Activated CD4-positive, alpha-beta memory T cell treated with anti-CD3 and anti-CD28 coated beads for 36 hours (primary cell): ENCODE measurements around the gene SLC25A39. TPM values are rescaled to one million over a fixed set of nuclear protein-coding genes. Genes with fewer than 3 reads are reported as not detected.
"Not testable (repeated sequence)": the region's sequence is repeated elsewhere in the genome, so short reads cannot be mapped to it uniquely, and the experiment has no call there.

Experiments
- CTCF ChIA-PET: fragments of 350-600 bp; sonication (Branson Sonifier 250); formaldehyde crosslinking; loops from one replicate; lab custom pipeline; 2021; ENCODE audit warnings: antibody characterized with exemption, inconsistent platforms; lab: Charles Lee
- POLR2A ChIA-PET: fragments of 350-600 bp; sonication (Branson Sonifier 250); formaldehyde crosslinking; loops from one replicate; lab custom pipeline; 2021; ENCODE audit warnings: antibody characterized with exemption; lab: Charles Lee
- DNase-seq: peaks from one replicate; pipeline ENCODE4 v3.0.0-alpha.2; 2020
- H3K27ac Mint-ChIP-seq: one replicate; pipeline ENCODE4 v1.8.0; 2021; ENCODE audit warnings: mixed read lengths
- H3K27me3 Mint-ChIP-seq: one replicate; pipeline ENCODE4 v1.8.0; 2021; ENCODE audit warnings: mixed read lengths
- H3K36me3 Mint-ChIP-seq: one replicate; pipeline ENCODE4 v1.8.0; 2021; ENCODE audit warnings: mixed read lengths
- H3K4me1 Mint-ChIP-seq: one replicate; pipeline ENCODE4 v1.8.0; 2021; ENCODE audit warnings: low read depth, mixed read lengths
- H3K4me3 Mint-ChIP-seq: one replicate; pipeline ENCODE4 v1.8.0; 2021; ENCODE audit warnings: mild to moderate bottlenecking, mixed read lengths
- H3K9me3 Mint-ChIP-seq: one replicate; pipeline ENCODE4 v1.8.0; 2021; ENCODE audit warnings: mixed read lengths
- intact Hi-C: fragments of 100-400 bp; cut with micrococcal nuclease; formaldehyde crosslinking; loops from one replicate; pipeline ENCODE4 v1.15.1; 2023
- total RNA-seq, 2 experiments: library from RNA; stranded (reverse); gene quantifications; one replicate each; pipeline ENCODE4 v1.2.3, GENCODE V29; 2021

The SLC25A39 gene
- total RNA-seq, 2 experiments from 2014 or later, result 121 to 122 TPM

DNA sequence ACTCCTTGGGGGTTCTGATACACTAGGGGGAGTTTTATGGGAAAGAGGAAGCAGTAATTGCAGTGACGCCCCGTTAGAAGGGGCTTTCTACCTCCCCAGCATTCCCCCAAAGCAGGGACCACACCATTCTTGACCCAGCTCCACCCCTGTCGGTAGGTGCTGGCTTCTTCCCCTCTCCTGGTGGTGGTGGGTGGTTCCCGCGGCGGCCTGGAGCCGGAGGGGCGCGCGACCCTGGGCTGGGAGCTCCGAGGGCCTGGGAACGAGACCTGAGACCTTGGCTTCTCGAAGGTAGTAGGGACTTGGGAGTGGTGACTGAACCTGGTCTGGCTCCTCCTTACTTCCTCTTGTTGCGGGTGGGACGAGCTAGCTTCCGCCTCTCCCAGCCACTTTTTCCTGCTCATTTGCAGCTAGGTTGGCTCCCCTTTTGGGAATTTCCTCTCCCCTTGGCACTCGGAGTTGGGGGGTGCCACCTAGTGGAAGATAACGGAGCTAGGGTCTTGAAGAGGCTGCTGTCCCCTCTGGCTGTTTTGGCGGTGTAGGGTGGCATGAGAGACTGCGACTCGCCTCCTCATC, 20.9 kb upstream of the SLC25A39 start:
- peaks cover 21% of the 10 kb centered on the region for H3K4me1 Mint-ChIP-seq
- intact Hi-C loops, result loop anchor here (2.0 kb wide), 1 partner anchor 15 kb away; no protein-coding TSS in a partner anchor
- no peaks in the 10 kb centered on the region for H3K9me3 Mint-ChIP-seq
- peak overlapping the region; percentile 66 for H3K27ac Mint-ChIP-seq
- POLR2A ChIA-PET, result interaction anchor here (0.6 to 1.9 kb wide), 7 partner anchors 9 to 522 kb away, joined by 3 to 5 read pairs (median 4); partner anchors contain the start of genes SLC25A39 and TMUB2
- peak overlapping the region; percentile 82 for H3K4me3 Mint-ChIP-seq
- peak; percentile 60 for DNase-seq
- H3K27me3 Mint-ChIP-seq, result no peaks in the 10 kb centered on the region
- CTCF ChIA-PET, result interaction anchor here (0.6 to 2.7 kb wide), 32 partner anchors 8 to 433 kb away, joined by 3 to 28 read pairs (median 4); partner anchors contain the start of genes FAM171A2, HDAC5, RUNDC3A and TMUB2
- H3K36me3 Mint-ChIP-seq, result no peaks in the 10 kb centered on the region

GRCh38 chr17:44344939-44345453, 20.4 kb upstream of the SLC25A39 start, which contains the start of gene GRN:
Gene GRN (plus strand): TSS chr17:44345302. CDS start chr17:44349165, 3,863 bp downstream.
- intact Hi-C loops, result loop anchor here (2.0 kb wide), 1 partner anchor 14 kb away; no protein-coding TSS in a partner anchor
- H3K4me1 Mint-ChIP-seq, result peaks cover 21% of the 10 kb centered on the region
- no peaks in the 10 kb centered on the region for H3K27me3 Mint-ChIP-seq
- no peaks in the 10 kb centered on the region for H3K36me3 Mint-ChIP-seq
- peak within 1 kb of the TSS; percentile 66 for H3K27ac Mint-ChIP-seq
- H3K4me3 Mint-ChIP-seq, result peak within 1 kb of the TSS; percentile 82
- no peaks in the 10 kb centered on the region for H3K9me3 Mint-ChIP-seq
- peak; percentile 93 for DNase-seq
- CTCF ChIA-PET, result interaction anchor here (0.7 to 2.7 kb wide), 28 partner anchors 8 to 434 kb away, joined by 3 to 28 read pairs (median 4); partner anchors contain the start of genes FAM171A2, HDAC5, RUNDC3A and TMUB2
- POLR2A ChIA-PET, result interaction anchor here (0.6 to 1.9 kb wide), 7 partner anchors 10 to 158 kb away, joined by 3 to 5 read pairs (median 3); partner anchors contain the start of genes SLC25A39 and TMUB2

DNA sequence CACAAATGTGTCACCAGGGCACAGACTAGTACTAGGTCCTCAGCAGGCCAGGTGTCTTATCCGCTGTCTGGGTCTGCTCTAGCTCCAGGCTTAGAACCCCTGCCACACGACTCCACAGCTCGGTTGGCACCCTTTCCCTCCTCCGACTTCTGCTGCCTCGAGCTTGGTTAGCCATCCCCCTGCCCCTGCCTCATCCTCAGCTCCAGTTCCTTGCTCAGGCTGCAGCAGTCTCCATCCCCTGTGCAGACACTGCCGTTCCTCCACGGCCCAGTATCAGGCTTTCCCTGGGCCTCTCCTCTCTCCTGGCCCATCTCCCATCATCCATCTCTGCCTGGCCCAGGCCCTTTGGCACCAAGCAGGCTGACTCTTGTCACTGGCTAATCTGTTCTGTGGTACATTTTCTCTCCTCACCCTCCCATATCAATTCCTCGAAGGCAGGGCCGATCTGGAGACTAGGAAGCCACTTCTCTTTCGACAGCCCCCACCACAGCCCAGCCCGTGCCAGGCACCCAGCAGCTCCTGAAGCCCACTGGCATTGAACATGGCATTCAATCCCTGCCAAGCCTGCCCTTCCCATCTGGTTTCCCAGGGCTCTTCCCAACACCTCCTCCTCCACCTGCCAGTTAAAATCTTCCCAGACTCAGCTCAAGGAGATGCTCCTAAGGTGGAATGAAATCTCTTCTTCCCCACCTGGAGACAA, 19.0 kb upstream of the SLC25A39 start:
- no peak overlapping the region for H3K27ac Mint-ChIP-seq
- H3K27me3 Mint-ChIP-seq, result no peaks in the 10 kb centered on the region
- no peaks in the 10 kb centered on the region for H3K36me3 Mint-ChIP-seq
- intact Hi-C loops, result loop anchor here (2.0 kb wide), 1 partner anchor 13 kb away; no protein-coding TSS in a partner anchor
- no peak for DNase-seq
- no peak overlapping the region for H3K4me3 Mint-ChIP-seq
- H3K4me1 Mint-ChIP-seq, result peaks cover 21% of the 10 kb centered on the region
- CTCF ChIA-PET, result interaction anchor here (1.1 to 2.7 kb wide), 5 partner anchors 12 to 140 kb away, joined by 3 to 28 read pairs (median 17); partner anchors contain the start of gene FAM171A2
- POLR2A ChIA-PET, result no interaction called here
- no peaks in the 10 kb centered on the region for H3K9me3 Mint-ChIP-seq

- H3K4me1 Mint-ChIP-seq, H3K4me3 Mint-ChIP-seq, DNase-seq, intact Hi-C loops, H3K36me3 Mint-ChIP-seq, H3K27me3 Mint-ChIP-seq, H3K9me3 Mint-ChIP-seq, H3K27ac Mint-ChIP-seq, POLR2A ChIA-PET: not testable (repeated sequence)
- CTCF ChIA-PET, result interaction anchor here (1.0 to 1.7 kb wide), 3 partner anchors 9 to 130 kb away, joined by 3 to 8 read pairs (median 5); no protein-coding TSS in a partner anchor
These were observed 15.9 kb upstream of the SLC25A39 start for GRCh38 chr17:44340553-44340952.

DNA sequence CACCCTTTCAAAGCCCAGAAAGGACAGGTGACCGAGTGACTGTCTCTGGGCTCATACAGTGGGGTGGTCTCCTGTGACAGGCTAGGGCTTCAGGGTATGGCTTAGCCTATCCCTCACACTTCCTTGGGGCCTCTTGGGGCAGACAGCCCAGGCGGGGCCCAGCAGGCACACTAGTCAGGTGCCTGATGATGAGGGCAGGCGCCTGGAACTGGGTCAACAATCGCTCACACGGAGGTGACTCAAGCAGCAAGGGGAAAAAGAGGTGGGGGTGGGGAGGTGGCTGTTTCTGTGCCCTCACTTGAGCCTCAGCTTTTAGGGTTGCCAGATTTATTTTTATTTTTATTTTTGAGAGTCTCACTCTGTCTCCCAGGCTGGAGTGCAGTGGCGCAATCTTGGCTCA, 14.1 kb upstream of the SLC25A39 start:
- H3K9me3 Mint-ChIP-seq, result no peaks in the 10 kb centered on the region
- POLR2A ChIA-PET, result no interaction called here
- CTCF ChIA-PET, result no interaction called here

DNA sequence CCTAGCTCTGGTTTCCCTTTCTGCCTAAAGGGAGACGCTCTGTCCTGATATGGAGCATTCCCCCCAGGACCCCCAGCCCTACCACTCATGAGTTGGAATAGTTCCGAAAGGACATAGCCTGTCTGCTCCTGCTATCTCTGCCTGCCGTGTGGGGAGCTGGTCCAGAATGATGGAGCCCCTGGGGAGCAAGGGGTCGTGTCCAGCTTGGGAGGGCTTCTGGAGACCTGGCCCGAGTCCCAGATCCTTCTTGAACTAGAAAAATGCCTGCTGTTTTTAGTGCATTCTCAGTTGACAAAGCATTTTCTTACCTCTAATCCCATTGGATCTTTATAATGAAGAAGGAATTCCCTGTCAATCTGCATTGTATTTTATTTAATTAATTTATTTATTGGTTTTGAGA, 11.3 kb upstream of the SLC25A39 start:
- Mint-ChIP-seq H3K27me3 (no peaks in the 10 kb centered on the region), H3K36me3 (no peaks in the 10 kb centered on the region), H3K27ac (no peak overlapping the region), H3K9me3 (no peaks in the 10 kb centered on the region), H3K4me3 (no peak overlapping the region), H3K4me1 (peaks cover 9% of the 10 kb centered on the region)
- DNase-seq, result no peak
- intact Hi-C loops, result no loop called here
- CTCF ChIA-PET, result interaction anchor here (1.1 to 1.4 kb wide), 3 partner anchors 17 to 132 kb away, joined by 3 to 6 read pairs (median 4); no protein-coding TSS in a partner anchor
- POLR2A ChIA-PET, result no interaction called here

More for the DNA sequence above, 14.1 kb upstream of the SLC25A39 start:
- intact Hi-C loops, result no loop called here
- Mint-ChIP-seq H3K27ac (no peak overlapping the region), H3K4me3 (no peak overlapping the region), H3K36me3 (no peaks in the 10 kb centered on the region), H3K27me3 (no peaks in the 10 kb centered on the region), H3K4me1 (peaks cover 4% of the 10 kb centered on the region)
- peak; percentile 56 for DNase-seq

GRCh38 chr17:44335564-44335963, 10.9 kb upstream of the SLC25A39 start:
- no peak overlapping the region for H3K27ac Mint-ChIP-seq
- peaks cover 9% of the 10 kb centered on the region for H3K4me1 Mint-ChIP-seq
- DNase-seq, result no peak
- H3K4me3 Mint-ChIP-seq, result no peak overlapping the region
- no peaks in the 10 kb centered on the region for H3K27me3 Mint-ChIP-seq
- ChIA-PET POLR2A (no interaction called here), CTCF (interaction anchor here (1.1 to 1.4 kb wide), 4 partner anchors 10 to 132 kb away, joined by 3 to 6 read pairs (median 4); partner anchors contain the start of gene GRN)
- no peaks in the 10 kb centered on the region for H3K36me3 Mint-ChIP-seq
- intact Hi-C loops, result no loop called here
- no peaks in the 10 kb centered on the region for H3K9me3 Mint-ChIP-seq

DNA sequence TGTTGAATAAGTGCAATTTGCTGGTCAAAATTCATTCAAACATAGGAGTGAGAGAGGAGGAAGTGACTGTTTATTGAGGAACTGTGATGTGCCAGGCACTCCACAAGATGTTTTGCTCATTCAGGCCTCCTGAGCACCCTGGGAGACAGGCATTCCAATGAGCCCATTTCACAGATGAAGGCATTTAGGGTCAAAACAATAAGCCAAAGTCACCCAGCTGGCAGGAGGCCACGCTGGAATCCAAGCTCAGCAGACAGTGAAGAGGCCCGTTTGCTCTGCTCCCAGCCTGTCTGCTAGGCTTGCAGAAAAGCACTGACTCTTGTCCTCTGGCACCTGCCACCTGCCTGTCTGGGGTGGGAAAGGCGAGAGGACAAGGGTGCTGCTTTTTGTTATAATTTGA, 10.1 kb upstream of the SLC25A39 start:
- CTCF ChIA-PET, result interaction anchor here (1.1 to 5.4 kb wide), 5 partner anchors 10 to 131 kb away, joined by 3 to 69 read pairs (median 6); partner anchors contain the start of gene GRN
- Mint-ChIP-seq H3K4me1 (peaks cover 9% of the 10 kb centered on the region), H3K27me3 (no peaks in the 10 kb centered on the region), H3K36me3 (no peaks in the 10 kb centered on the region), H3K27ac (no peak overlapping the region), H3K9me3 (no peaks in the 10 kb centered on the region), H3K4me3 (no peak overlapping the region)
- POLR2A ChIA-PET, result no interaction called here
- DNase-seq, result no peak
- intact Hi-C loops, result loop anchor here (5.0 kb wide), 1 partner anchor 212 kb away; the partner anchor contains the start of gene HDAC5

DNA sequence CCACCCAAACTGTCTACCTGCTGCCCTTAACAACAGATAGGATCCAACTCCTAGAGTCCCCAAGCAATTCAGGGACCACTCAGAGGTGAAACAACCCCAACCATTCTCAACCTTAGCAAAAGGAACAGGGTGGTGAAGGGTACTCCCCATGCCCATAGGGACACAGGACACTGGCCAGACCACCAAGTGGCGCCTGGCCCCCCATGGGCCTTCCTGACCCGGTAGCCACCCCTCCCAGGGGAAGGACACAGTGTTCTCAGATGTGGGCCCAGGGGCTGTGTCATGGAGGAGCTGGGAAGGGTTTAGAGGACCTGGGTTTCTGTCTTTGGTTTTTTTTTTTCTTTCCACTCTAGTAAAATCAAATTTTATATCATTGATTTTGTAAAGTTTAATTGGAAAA, 9.7 kb upstream of the SLC25A39 start:
- CTCF ChIA-PET, result interaction anchor here (1.2 to 5.4 kb wide), 4 partner anchors 11 to 124 kb away, joined by 3 to 69 read pairs (median 8); partner anchors contain the start of gene GRN
- intact Hi-C loops, result loop anchor here (5.0 kb wide), 1 partner anchor 212 kb away; the partner anchor contains the start of gene HDAC5
- Mint-ChIP-seq H3K27ac (no peak overlapping the region), H3K36me3 (no peaks in the 10 kb centered on the region), H3K4me3 (no peak overlapping the region), H3K27me3 (no peaks in the 10 kb centered on the region), H3K4me1 (peaks cover 9% of the 10 kb centered on the region), H3K9me3 (no peaks in the 10 kb centered on the region)
- POLR2A ChIA-PET, result no interaction called here
- DNase-seq, result no peak

- Mint-ChIP-seq H3K4me1 (peaks cover 6% of the 10 kb centered on the region), H3K27me3 (no peaks in the 10 kb centered on the region), H3K4me3 (no peak overlapping the region), H3K27ac (no peak overlapping the region), H3K36me3 (no peaks in the 10 kb centered on the region), H3K9me3 (no peaks in the 10 kb centered on the region)
- no peak for DNase-seq
- POLR2A ChIA-PET, result interaction anchor here (0.6 kb wide), 1 partner anchor 112 kb away, joined by 3 read pairs; no protein-coding TSS in a partner anchor
- CTCF ChIA-PET, result interaction anchor here (1.8 to 5.4 kb wide), 5 partner anchors 12 to 123 kb away, joined by 5 to 69 read pairs (median 10); partner anchors contain the start of gene GRN
- intact Hi-C loops, result loop anchor here (5.0 kb wide), 1 partner anchor 211 kb away; the partner anchor contains the start of gene HDAC5
These were observed 8.7 kb upstream of the SLC25A39 start for GRCh38 chr17:44333371-44333770.

- Mint-ChIP-seq H3K36me3 (no peaks in the 10 kb centered on the region), H3K27ac (peak overlapping the region; percentile 38), H3K9me3 (no peaks in the 10 kb centered on the region), H3K4me3 (no peak overlapping the region), H3K27me3 (no peaks in the 10 kb centered on the region), H3K4me1 (peaks cover 12% of the 10 kb centered on the region)
- ChIA-PET POLR2A (interaction anchor here (0.7 to 1.5 kb wide), 3 partner anchors 14 to 121 kb away, joined by 3 to 6 read pairs (median 3); partner anchors contain the start of gene GRN), CTCF (interaction anchor here (0.6 to 5.4 kb wide), 37 partner anchors 9 to 387 kb away, joined by 3 to 69 read pairs (median 4); partner anchors contain the start of genes FAM171A2, GRN, RUNDC3A and TMUB2)
- DNase-seq, result peak; percentile 80
- intact Hi-C loops, result loop anchor here (1.0 to 5.0 kb wide), 3 partner anchors 13 to 209 kb away; partner anchors contain the start of genes GRN and HDAC5
These were observed 6.7 kb upstream of the SLC25A39 start for GRCh38 chr17:44331249-44331760.
